ENCODE results near the gene SEC61G. TPM values are rescaled to one million over a fixed set of nuclear protein-coding genes. Genes with fewer than 3 reads are reported as not detected.

The SEC61G gene
- 464 TPM for polyA plus RNA-seq (2013, experiment 1 of 2; ENCODE audit: insufficient read length)
- polyA plus RNA-seq (2013, experiment 2 of 2; ENCODE audit: insufficient read length): 442 TPM

GRCh38 chr7:54758702-54759592 lies at the start of gene SEC61G:
Gene SEC61G, minus strand, starts transcription at chr7:54759211. Its CDS starts 1,623 bp downstream, at chr7:54757588.
- DNase-seq: peak; percentile 98

- no peak for DNase-seq
These were observed 43.8 kb upstream of the SEC61G start for GRCh38 chr7:54802841-54803240.

GRCh38 chr7:54802114-54802513 lies 43.1 kb upstream of the SEC61G start:
- DNase-seq: no peak

- DNase-seq: no peak
These were observed 40.8 kb upstream of the SEC61G start for GRCh38 chr7:54799792-54800191.

- DNase-seq: no peak
These were observed 39.5 kb upstream of the SEC61G start for GRCh38 chr7:54798530-54798929.

GRCh38 chr7:54796853-54797252 lies 37.8 kb upstream of the SEC61G start:
- DNase-seq: no peak

- DNase-seq: peak; percentile 45
These were observed 37.1 kb upstream of the SEC61G start for GRCh38 chr7:54796150-54796549.

- no peak for DNase-seq
These were observed 33.4 kb upstream of the SEC61G start for GRCh38 chr7:54792383-54792782.

GRCh38 chr7:54788664-54789063 lies 29.7 kb upstream of the SEC61G start:
- peak; percentile 81 for DNase-seq

- DNase-seq: no peak
These were observed 26.2 kb upstream of the SEC61G start for GRCh38 chr7:54785261-54785660.

- no peak for DNase-seq
These were observed 24.9 kb upstream of the SEC61G start for GRCh38 chr7:54783952-54784351.

GRCh38 chr7:54782829-54783228 lies 23.8 kb upstream of the SEC61G start:
- no peak for DNase-seq

GRCh38 chr7:54782314-54782713 lies 23.3 kb upstream of the SEC61G start:
- no peak for DNase-seq

GRCh38 chr7:54781134-54781920 lies 22.3 kb upstream of the SEC61G start:
- no peak for DNase-seq

- DNase-seq: no peak
These were observed 21.5 kb upstream of the SEC61G start for GRCh38 chr7:54780490-54780889.

- DNase-seq: no peak
These were observed 19.9 kb upstream of the SEC61G start for GRCh38 chr7:54778696-54779540.

GRCh38 chr7:54778166-54778565 lies 19.2 kb upstream of the SEC61G start:
- DNase-seq: no peak

GRCh38 chr7:54774785-54775740 lies 16.1 kb upstream of the SEC61G start:
- no peak for DNase-seq

- DNase-seq: peak; percentile 76
These were observed 14.7 kb upstream of the SEC61G start for GRCh38 chr7:54773472-54774399.

GRCh38 chr7:54769203-54769602 lies 10.2 kb upstream of the SEC61G start:
- DNase-seq: no peak
